Measurements from ENCODE around the gene CUX1. TPM values are rescaled to one million over a fixed set of nuclear protein-coding genes. Genes with fewer than 3 reads are reported as not detected.

CUX1 gene
- total RNA-seq, 1 donor from 2014 or later = 50.6 TPM

GRCh38 chr7:102287111-102287980, 469.9 kb downstream of the CUX1 start:
- Mint-ChIP-seq H3K27me3 (ENCODE audit: low read depth, unreplicated experiment) (peaks cover 23% of the 10 kb centered on the region), H3K36me3 (ENCODE audit: low read depth, unreplicated experiment) (no peaks in the 10 kb centered on the region), H3K27ac (ENCODE audit: unreplicated experiment) (no peak overlapping the region), H3K4me3 (ENCODE audit: unreplicated experiment) (peak overlapping the region; percentile 67), H3K4me1 (ENCODE audit: low read depth, unreplicated experiment) (peaks cover 4% of the 10 kb centered on the region), H3K9me3 (ENCODE audit: unreplicated experiment) (no peaks in the 10 kb centered on the region)
- FAIRE-seq = no peak
- no peak overlapping the region for H3K27ac ChIP-seq (ENCODE audit: low read depth, low read length)
- H3K79me2 ChIP-seq (ENCODE audit: insufficient read depth, low read length) = no peaks in the 10 kb centered on the region
- TF ChIP-seq EZH2 (IDR thresholded peaks at IDR 0.05; ENCODE audit: insufficient read depth, low read length) (no peak), CTCF (IDR thresholded peaks at IDR 0.05; ENCODE audit: insufficient read depth, low read depth, low read length) (no peak)
- H3K9me3 ChIP-seq (ENCODE audit: insufficient read depth, low read depth, low read length) = no peaks in the 10 kb centered on the region
- H2AFZ ChIP-seq (ENCODE audit: low read depth, low read length) = peak overlapping the region; percentile 86
- peak overlapping the region; percentile 59 for H3K9ac ChIP-seq (ENCODE audit: low read length)
- peak overlapping the region; percentile 96 for H3K4me2 ChIP-seq (ENCODE audit: low read length)
- peaks cover 20% of the 10 kb centered on the region for H4K20me1 ChIP-seq (ENCODE audit: insufficient read depth, low read length)
- DNase-seq (ENCODE audit: low read depth) = no peak
- no peaks in the 10 kb centered on the region for H3K36me3 ChIP-seq (ENCODE audit: insufficient read depth, low read length)
- H3K4me3 ChIP-seq (ENCODE audit: insufficient read depth, low read depth, low read length) = peak overlapping the region; percentile 58
- H3K27me3 ChIP-seq (ENCODE audit: insufficient read depth, low read length) = peaks cover 6% of the 10 kb centered on the region
- peaks cover 27% of the 10 kb centered on the region for H3K4me1 ChIP-seq (ENCODE audit: insufficient read depth, low read length)

GRCh38 chr7:102287981-102288278, 470.5 kb downstream of the CUX1 start:
- Histone ChIP-seq H3K4me1 (ENCODE audit: insufficient read depth, low read length) (peaks cover 27% of the 10 kb centered on the region), H3K9me3 (ENCODE audit: insufficient read depth, low read depth, low read length) (no peaks in the 10 kb centered on the region), H3K27ac (ENCODE audit: low read depth, low read length) (no peak overlapping the region), H3K4me2 (ENCODE audit: low read length) (peak overlapping the region; percentile 96), H3K36me3 (ENCODE audit: insufficient read depth, low read length) (no peaks in the 10 kb centered on the region), H4K20me1 (ENCODE audit: insufficient read depth, low read length) (peaks cover 20% of the 10 kb centered on the region), H3K27me3 (ENCODE audit: insufficient read depth, low read length) (peaks cover 6% of the 10 kb centered on the region), H2AFZ (ENCODE audit: low read depth, low read length) (peak overlapping the region; percentile 86), H3K4me3 (ENCODE audit: insufficient read depth, low read depth, low read length) (peak overlapping the region; percentile 58), H3K9ac (ENCODE audit: low read length) (peak overlapping the region; percentile 59), H3K79me2 (ENCODE audit: insufficient read depth, low read length) (no peaks in the 10 kb centered on the region)
- no peak overlapping the region for H3K27ac Mint-ChIP-seq (ENCODE audit: unreplicated experiment)
- peaks cover 4% of the 10 kb centered on the region for H3K4me1 Mint-ChIP-seq (ENCODE audit: low read depth, unreplicated experiment)
- no peak for TF ChIP-seq EZH2 (IDR thresholded peaks at IDR 0.05; ENCODE audit: insufficient read depth, low read length)
- TF ChIP-seq CTCF (IDR thresholded peaks at IDR 0.05; ENCODE audit: insufficient read depth, low read depth, low read length) = no peak
- H3K4me3 Mint-ChIP-seq (ENCODE audit: unreplicated experiment) = peak overlapping the region; percentile 79
- H3K9me3 Mint-ChIP-seq (ENCODE audit: unreplicated experiment) = no peaks in the 10 kb centered on the region
- no peaks in the 10 kb centered on the region for H3K36me3 Mint-ChIP-seq (ENCODE audit: low read depth, unreplicated experiment)
- DNase-seq (ENCODE audit: low read depth) (no peak), FAIRE-seq (no peak)
- peaks cover 23% of the 10 kb centered on the region for H3K27me3 Mint-ChIP-seq (ENCODE audit: low read depth, unreplicated experiment)

Data from astrocyte (in vitro differentiated cells and primary cell).